Motor neuron (in vitro differentiated cells): ENCODE data around the gene LRP4. TPM values are rescaled to one million over a fixed set of nuclear protein-coding genes. Genes with fewer than 3 reads are reported as not detected.
A peak's percentile ranks its signal among the peaks of the same experiment; 100 is the strongest.

Experiments
- ATAC-seq, 8 experiments: fragments of 200-7000 bp; cut with Tn5 transposase; replicated peaks in 6 of 8; 2 replicates each; pipeline ENCODE4 v1.8.0; 2021; ENCODE audit warnings: mild to moderate bottlenecking in 8 of 8, moderate library complexity in 8 of 8
- H3K27ac ChIP-seq, 2 donors: fragments of 250-450 bp; sonication (Bioruptor Pico); 2 replicates each; pipeline ENCODE4 v1.9.0; 2021; ENCODE audit warnings: antibody characterized with exemption in 2 of 2, mild to moderate bottlenecking in 2 of 2, moderate library complexity in 1 of 2
- H3K4me1 ChIP-seq, 2 donors: fragments of 250-450 bp; sonication (Bioruptor Pico); replicated peaks in 1 of 2; 2 replicates each; pipeline ENCODE4 v1.6.1; 2021; ENCODE audit warnings: antibody characterized with exemption in 2 of 2, mild to moderate bottlenecking in 2 of 2, moderate library complexity in 1 of 2
- H3K4me3 ChIP-seq, 5 donors: fragments of 250-450 bp; sonication (Bioruptor Pico); 2 replicates each; pipeline ENCODE4 v1.9.0; 2021; ENCODE audit warnings: antibody characterized with exemption in 5 of 5, mild to moderate bottlenecking in 5 of 5, moderate library complexity in 4 of 5
- WGBS, 10 experiments: fragments of 450-650 bp; shearing (Covaris generic); methylation state at CpG; one replicate each; pipeline ENCODE4 v1.0.0; 2022; 5-methylcytosine and 5-hydroxymethylcytosine counted together
- in situ Hi-C, 9 experiments: fragments of 400-800 bp; cut with MboI; loops; one replicate each; pipeline ENCODE4 v1.15.0; 2021; ENCODE audit warnings: low sequenced_read_pairs in 9 of 9, low pct_unique_long_range_greater_than_20kb in 2 of 9; ENCODE audit not compliant: unreplicated experiment in 9 of 9
- total RNA-seq, 8 experiments: library from RNA; unstranded; fragments of 300-600 nt; gene quantifications; 2 replicates each; pipeline versions ENCODE4 v1.2.3 to v1.2.4, GENCODE V29; 2022

LRP4 gene
- total RNA-seq, 8 experiments from 2014 or later: 0.94 to 27.7 (median 1.7) TPM

GRCh38 chr11:46886211-46886610 lies 32.1 kb downstream of the LRP4 start:
- no peaks in the 10 kb centered on the region for H3K4me1 ChIP-seq
- in situ Hi-C loops: loop anchor here (10.0 to 25.0 kb wide), 2 partner anchors 269 to 276 kb away; no protein-coding TSS in a partner anchor
- ATAC-seq: no peak
- 87 to 100% (median 93%) methylated on average over 2 to 10 of the region's 11 CpGs; no CpG with 5 or more reads in 3 of the 10 experiments for WGBS, 10 experiments
- H3K4me3 ChIP-seq: no peak overlapping the region
- H3K27ac ChIP-seq: no peak overlapping the region

GRCh38 chr11:46879056-46879585 lies 39.2 kb downstream of the LRP4 start:
- 50 to 100% (median 96%) methylated on average over 1 to 9 of the region's 10 CpGs; no CpG with 5 or more reads in 4 of the 10 experiments for WGBS, 10 experiments
- ATAC-seq: no peak
- in situ Hi-C loops: loop anchor here in 3 of 9 experiments (25.0 kb wide), 1 partner anchor 283 kb away; no protein-coding TSS in a partner anchor
- Histone ChIP-seq H3K27ac (no peak overlapping the region), H3K4me1 (no peaks in the 10 kb centered on the region), H3K4me3 (no peak overlapping the region)

- no peak for ATAC-seq
- in situ Hi-C loops: loop anchor here in 3 of 9 experiments (25.0 kb wide), 1 partner anchor 285 kb away; no protein-coding TSS in a partner anchor
- Histone ChIP-seq H3K4me3 (no peak overlapping the region), H3K4me1 (no peaks in the 10 kb centered on the region), H3K27ac (no peak overlapping the region)
- WGBS, 10 experiments: 71 to 100% (median 100%) methylated on average over 1 of the region's 1 CpG; no CpG with 5 or more reads in 6 of the 10 experiments
These were observed 40.8 kb downstream of the LRP4 start for GRCh38 chr11:46877580-46877979.

GRCh38 chr11:46876471-46876870 lies 41.9 kb downstream of the LRP4 start:
- Histone ChIP-seq H3K27ac (no peak overlapping the region), H3K4me3 (no peak overlapping the region), H3K4me1 (no peaks in the 10 kb centered on the region)
- WGBS, 10 experiments: 83 to 100% (median 92%) methylated on average over 1 to 8 of the region's 11 CpGs; no CpG with 5 or more reads in 6 of the 10 experiments
- in situ Hi-C loops: loop anchor here in 3 of 9 experiments (25.0 kb wide), 1 partner anchor 286 kb away; no protein-coding TSS in a partner anchor
- no peak for ATAC-seq

GRCh38 chr11:46874586-46874985 lies 43.8 kb downstream of the LRP4 start:
- no peak for ATAC-seq
- in situ Hi-C loops: no loop called here

GRCh38 chr11:46868912-46869311 lies 49.4 kb downstream of the LRP4 start:
- in situ Hi-C loops: no loop called here
- WGBS, 10 experiments: 76 to 100% (median 89%) methylated on average over 1 to 6 of the region's 6 CpGs; no CpG with 5 or more reads in 4 of the 10 experiments
- Histone ChIP-seq H3K4me1 (no peaks in the 10 kb centered on the region), H3K4me3 (no peak overlapping the region), H3K27ac (no peak overlapping the region)
- ATAC-seq: no peak

More at GRCh38 chr11:46874586-46874985, 43.8 kb downstream of the LRP4 start:
- H3K4me3 ChIP-seq: no peak overlapping the region
- WGBS, 10 experiments: 50 to 100% (median 90%) methylated on average over 1 to 4 of the region's 6 CpGs; no CpG with 5 or more reads in 6 of the 10 experiments
- no peak overlapping the region for H3K27ac ChIP-seq
- no peaks in the 10 kb centered on the region for H3K4me1 ChIP-seq

GRCh38 chr11:46865340-46865739 lies 53.0 kb downstream of the LRP4 start:
- 0 to 100% (median 86%) methylated on average over 1 to 2 of the region's 2 CpGs; no CpG with 5 or more reads in 1 of the 10 experiments for WGBS, 10 experiments
- in situ Hi-C loops: no loop called here
- ATAC-seq: peak in 2 of 8 experiments; percentile 75 to 77
- Histone ChIP-seq H3K4me1 (no peaks in the 10 kb centered on the region), H3K4me3 (no peak overlapping the region), H3K27ac (no peak overlapping the region)

GRCh38 chr11:46860218-46860617 lies 58.1 kb downstream of the LRP4 start:
- 14 to 100% (median 94%) methylated on average over 1 to 4 of the region's 4 CpGs; no CpG with 5 or more reads in 1 of the 10 experiments for WGBS, 10 experiments
- Histone ChIP-seq H3K4me3 (no peak overlapping the region), H3K4me1 (no peaks in the 10 kb centered on the region), H3K27ac (no peak overlapping the region)
- in situ Hi-C loops: no loop called here
- ATAC-seq: no peak

- no peaks in the 10 kb centered on the region for H3K4me1 ChIP-seq
- H3K27ac ChIP-seq: no peak overlapping the region
- no peak for ATAC-seq
- no peak overlapping the region for H3K4me3 ChIP-seq
- in situ Hi-C loops: no loop called here
- 20 to 100% (median 86%) methylated on average over 1 to 9 of the region's 12 CpGs; no CpG with 5 or more reads in 1 of the 10 experiments for WGBS, 10 experiments
These were observed 59.3 kb downstream of the LRP4 start for GRCh38 chr11:46858920-46859546.

- Histone ChIP-seq H3K4me1 (no peaks in the 10 kb centered on the region), H3K27ac (no peak overlapping the region), H3K4me3 (no peak overlapping the region)
- in situ Hi-C loops: no loop called here
- ATAC-seq: no peak
- WGBS, 10 experiments: 20 to 100% (median 51%) methylated on average over 1 to 3 of the region's 4 CpGs; no CpG with 5 or more reads in 3 of the 10 experiments
These were observed 60.7 kb downstream of the LRP4 start for GRCh38 chr11:46857666-46858065.

- WGBS, 10 experiments: 25 to 91% (median 72%) methylated on average over 1 to 5 of the region's 5 CpGs; no CpG with 5 or more reads in 2 of the 10 experiments
- in situ Hi-C loops: no loop called here
- Histone ChIP-seq H3K4me3 (no peak overlapping the region), H3K27ac (no peak overlapping the region), H3K4me1 (no peaks in the 10 kb centered on the region)
- no peak for ATAC-seq
These were observed 61.6 kb downstream of the LRP4 start for GRCh38 chr11:46856605-46857343.

GRCh38 chr11:46855863-46856262 lies 62.5 kb downstream of the LRP4 start:
- ATAC-seq: no peak
- Histone ChIP-seq H3K27ac (no peak overlapping the region), H3K4me1 (no peaks in the 10 kb centered on the region), H3K4me3 (no peak overlapping the region)
- in situ Hi-C loops: no loop called here
- WGBS, 10 experiments: 83 to 100% (median 100%) methylated on average over 1 to 2 of the region's 2 CpGs; no CpG with 5 or more reads in 3 of the 10 experiments

GRCh38 chr11:46855167-46855566 lies 63.2 kb downstream of the LRP4 start:
- ATAC-seq: no peak
- Histone ChIP-seq H3K4me1 (no peaks in the 10 kb centered on the region), H3K27ac (no peak overlapping the region), H3K4me3 (no peak overlapping the region)
- in situ Hi-C loops: no loop called here
- 66 to 100% (median 96%) methylated on average over 1 to 3 of the region's 3 CpGs; no CpG with 5 or more reads in 5 of the 10 experiments for WGBS, 10 experiments
